DND-41 (cell line): ENCODE measurements around the gene DOK6.

ENCODE experiments used
- CTCF ChIP-seq: IDR thresholded peaks from 2 replicates; pipeline ENCODE4 v1.5.1; 2012; ENCODE audit warnings: borderline replicate concordance, low read length, moderate library complexity, mild to moderate bottlenecking; ENCODE audit not compliant: poor library complexity, severe bottlenecking; ENCODE audit errors: extremely low read depth
- EZH2 ChIP-seq: IDR thresholded peaks from 3 replicates; pipeline ENCODE4 v1.6.1; 2012; ENCODE audit warnings: borderline replicate concordance, low read depth, mild to moderate bottlenecking, moderate library complexity, low read length, inconsistent platforms; ENCODE audit not compliant: severe bottlenecking

GRCh38 chr18:69890558-69890957, 489.9 kb downstream of the DOK6 start:
- no peak for TF ChIP-seq CTCF
- no peak for TF ChIP-seq EZH2
